ENCODE measurements around the gene CSH1.
"Not testable (repeated sequence)": the region's sequence is repeated elsewhere in the genome, so short reads cannot be mapped to it uniquely, and the experiment has no call there.

The CSH1 gene

DNA sequence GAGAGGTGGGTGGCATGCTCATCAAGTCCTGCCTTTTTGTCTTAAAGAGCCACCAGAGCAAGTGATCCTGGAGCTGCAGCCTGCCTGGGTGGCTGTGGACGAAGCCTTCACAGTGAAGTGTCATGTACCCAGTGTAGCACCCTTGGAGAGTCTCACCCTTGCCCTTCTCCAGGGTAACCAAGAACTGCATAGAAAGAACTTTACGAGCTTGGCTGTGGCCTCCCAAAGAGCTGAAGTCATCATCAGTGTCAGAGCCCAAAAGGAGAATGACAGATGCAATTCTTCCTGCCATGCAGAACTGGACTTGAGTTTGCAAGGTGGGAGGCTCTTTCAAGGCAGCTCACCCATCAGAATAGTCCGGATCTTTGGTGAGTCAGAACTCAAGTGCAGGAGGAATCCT is 37.1 kb downstream of the CSH1 start:
- H3K9ac ChIP-seq (ENCODE audit: low read length): no peak overlapping the region
- no peaks in the 10 kb centered on the region for H3K4me1 ChIP-seq (ENCODE audit: control insufficient read depth, insufficient read depth, low read length)
- no peaks in the 10 kb centered on the region for H3K36me3 ChIP-seq (ENCODE audit: control insufficient read depth, insufficient read depth, low read length)
- H3K27ac ChIP-seq (ENCODE audit: low read depth, low read length): no peak overlapping the region
- no peak overlapping the region for H3K4me3 ChIP-seq (ENCODE audit: low read length)
- no peaks in the 10 kb centered on the region for H3K27me3 ChIP-seq (ENCODE audit: control insufficient read depth, insufficient read depth, low read length)

- not testable (repeated sequence) for H3K27me3 ChIP-seq (ENCODE audit: control insufficient read depth, insufficient read depth, low read length); H3K4me3 ChIP-seq (ENCODE audit: low read length); H3K36me3 ChIP-seq (ENCODE audit: control insufficient read depth, insufficient read depth, low read length); H3K27ac ChIP-seq (ENCODE audit: low read depth, low read length); H3K9ac ChIP-seq (ENCODE audit: low read length); H3K4me1 ChIP-seq (ENCODE audit: control insufficient read depth, insufficient read depth, low read length)
Measured at GRCh38 chr17:63856425-63856824, 39.9 kb downstream of the CSH1 start.

DNA sequence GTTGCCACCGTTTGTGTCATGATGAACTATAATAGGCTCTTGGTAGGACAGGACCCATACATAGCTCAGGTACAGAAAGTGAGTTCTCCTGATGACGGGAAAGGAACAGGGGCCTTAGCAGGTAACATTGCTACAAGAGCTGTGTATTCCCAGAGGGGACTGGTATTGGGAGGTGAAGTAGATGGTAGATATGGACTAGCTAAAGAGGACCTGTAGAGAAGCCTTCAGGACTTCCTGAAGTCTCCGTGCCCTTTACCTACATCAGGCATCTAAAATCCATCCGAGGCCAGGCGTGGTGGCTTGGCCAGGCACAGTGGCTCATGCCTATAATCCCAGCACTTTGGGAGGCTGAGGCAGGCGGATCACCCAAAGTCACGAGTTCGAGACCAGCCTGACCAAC is 41.2 kb downstream of the CSH1 start:
- H3K27ac ChIP-seq (ENCODE audit: low read depth, low read length): no peak overlapping the region
- H3K4me1 ChIP-seq (ENCODE audit: control insufficient read depth, insufficient read depth, low read length): no peaks in the 10 kb centered on the region
- H3K27me3 ChIP-seq (ENCODE audit: control insufficient read depth, insufficient read depth, low read length): no peaks in the 10 kb centered on the region
- H3K9ac ChIP-seq (ENCODE audit: low read length): no peak overlapping the region
- H3K4me3 ChIP-seq (ENCODE audit: low read length): no peak overlapping the region
- no peaks in the 10 kb centered on the region for H3K36me3 ChIP-seq (ENCODE audit: control insufficient read depth, insufficient read depth, low read length)

- no peaks in the 10 kb centered on the region for H3K36me3 ChIP-seq (ENCODE audit: control insufficient read depth, insufficient read depth, low read length)
Measured at GRCh38 chr17:63854709-63855108, 41.7 kb downstream of the CSH1 start.

DNA sequence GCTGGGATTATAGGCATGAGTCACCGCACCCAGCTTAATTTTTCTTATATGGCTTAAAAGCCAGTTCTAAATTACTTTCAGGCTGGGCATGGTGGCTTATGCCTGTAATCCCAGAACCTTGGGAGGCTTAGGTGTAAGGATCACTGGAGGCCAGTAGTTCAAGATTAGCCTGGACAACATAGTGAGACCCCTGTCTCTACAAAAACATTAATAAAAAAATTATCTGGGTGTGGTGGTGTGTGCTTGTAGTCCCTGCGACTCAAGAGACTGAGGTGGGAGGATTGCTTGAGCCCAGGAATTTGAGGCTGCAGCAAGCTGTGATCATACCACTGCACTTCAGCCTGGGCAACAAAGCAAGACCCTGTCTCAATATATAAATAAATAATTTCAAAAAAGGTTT is 43.1 kb downstream of the CSH1 start:
- Histone ChIP-seq H3K4me3 (ENCODE audit: low read length) (no peak overlapping the region), H3K27me3 (ENCODE audit: control insufficient read depth, insufficient read depth, low read length) (no peaks in the 10 kb centered on the region), H3K36me3 (ENCODE audit: control insufficient read depth, insufficient read depth, low read length) (no peaks in the 10 kb centered on the region), H3K27ac (ENCODE audit: low read depth, low read length) (no peak overlapping the region), H3K9ac (ENCODE audit: low read length) (no peak overlapping the region), H3K4me1 (ENCODE audit: control insufficient read depth, insufficient read depth, low read length) (no peaks in the 10 kb centered on the region)

More at GRCh38 chr17:63854709-63855108, 41.7 kb downstream of the CSH1 start:
- Histone ChIP-seq H3K4me1 (ENCODE audit: control insufficient read depth, insufficient read depth, low read length) (no peaks in the 10 kb centered on the region), H3K27ac (ENCODE audit: low read depth, low read length) (no peak overlapping the region), H3K4me3 (ENCODE audit: low read length) (no peak overlapping the region), H3K27me3 (ENCODE audit: control insufficient read depth, insufficient read depth, low read length) (no peaks in the 10 kb centered on the region), H3K9ac (ENCODE audit: low read length) (no peak overlapping the region)

DNA sequence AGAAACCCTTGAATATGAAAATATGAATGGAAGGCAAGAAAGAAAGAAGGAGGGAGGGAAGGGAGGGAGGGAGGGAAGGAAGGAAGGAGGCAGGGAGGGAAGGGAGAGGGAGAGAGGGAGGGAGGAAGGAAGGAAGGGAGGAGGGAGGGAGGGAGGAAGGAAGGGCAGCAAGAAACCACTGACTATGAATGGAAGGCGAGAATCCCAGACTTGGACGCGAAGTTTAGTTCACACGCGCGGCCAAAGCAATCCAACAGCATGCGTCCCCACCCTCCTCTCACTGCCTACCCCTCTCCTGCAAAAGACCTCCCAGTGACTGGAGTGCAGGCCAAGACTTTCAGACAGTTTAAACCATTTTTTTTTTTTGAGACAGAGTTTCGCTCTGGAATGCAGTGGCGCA is 46.0 kb downstream of the CSH1 start:
- Histone ChIP-seq H3K4me1 (ENCODE audit: control insufficient read depth, insufficient read depth, low read length) (no peaks in the 10 kb centered on the region), H3K9ac (ENCODE audit: low read length) (no peak overlapping the region), H3K36me3 (ENCODE audit: control insufficient read depth, insufficient read depth, low read length) (no peaks in the 10 kb centered on the region), H3K27ac (ENCODE audit: low read depth, low read length) (no peak overlapping the region), H3K4me3 (ENCODE audit: low read length) (no peak overlapping the region), H3K27me3 (ENCODE audit: control insufficient read depth, insufficient read depth, low read length) (no peaks in the 10 kb centered on the region)

DNA sequence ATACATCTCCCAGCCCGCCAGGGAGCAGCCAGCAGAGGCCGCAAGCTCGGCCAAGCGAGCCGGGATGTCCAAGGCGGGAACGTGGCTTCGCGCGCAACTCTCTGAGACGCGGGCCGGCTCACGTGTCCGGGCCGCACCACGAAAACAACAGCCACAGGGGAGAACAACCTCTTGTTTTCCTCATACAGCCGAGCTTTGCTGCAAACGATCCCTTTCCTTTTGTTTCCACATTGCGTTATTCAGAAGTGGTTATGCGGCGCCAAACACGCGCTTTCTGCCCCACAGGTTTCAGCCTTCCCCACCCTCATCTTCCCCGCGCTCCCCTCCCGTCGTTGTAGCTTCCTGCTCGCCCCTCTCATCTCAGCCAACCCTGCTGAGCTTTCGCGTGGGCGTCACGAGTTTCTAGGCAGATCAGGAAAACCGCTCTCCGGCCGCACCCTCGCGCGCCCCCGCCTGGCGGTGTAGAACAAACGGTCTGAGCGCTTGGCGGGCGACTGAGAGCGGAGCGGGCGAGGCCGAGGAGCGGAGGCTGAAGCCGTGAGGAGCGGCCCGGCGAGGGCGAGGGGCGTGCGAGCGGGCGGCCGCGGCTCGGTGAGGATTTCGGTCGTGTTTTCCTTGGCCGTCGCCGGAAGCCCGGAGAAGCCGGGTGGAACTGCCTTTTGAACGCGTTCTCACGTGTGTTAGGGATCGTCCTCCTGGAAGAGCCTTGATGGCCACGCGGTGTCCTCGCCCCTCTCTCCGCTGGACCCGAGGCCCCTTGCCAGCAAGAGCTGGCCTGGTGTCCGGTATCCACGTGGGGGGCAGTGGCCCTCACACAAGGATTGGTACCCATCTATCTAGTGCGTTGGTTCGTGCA is 47.3 kb downstream of the CSH1 start:
- Histone ChIP-seq H3K4me1 (ENCODE audit: control insufficient read depth, insufficient read depth, low read length) (no peaks in the 10 kb centered on the region), H3K27ac (ENCODE audit: low read depth, low read length) (peak overlapping the region; percentile 50), H3K9ac (ENCODE audit: low read length) (no peak overlapping the region), H3K36me3 (ENCODE audit: control insufficient read depth, insufficient read depth, low read length) (no peaks in the 10 kb centered on the region), H3K4me3 (ENCODE audit: low read length) (peak overlapping the region; percentile 64), H3K27me3 (ENCODE audit: control insufficient read depth, insufficient read depth, low read length) (no peaks in the 10 kb centered on the region)

GRCh38 chr17:63847525-63848249 is 48.7 kb downstream of the CSH1 start:
- Histone ChIP-seq H3K4me1 (ENCODE audit: control insufficient read depth, insufficient read depth, low read length) (no peaks in the 10 kb centered on the region), H3K27ac (ENCODE audit: low read depth, low read length) (peak overlapping the region; percentile 44), H3K9ac (ENCODE audit: low read length) (no peak overlapping the region), H3K36me3 (ENCODE audit: control insufficient read depth, insufficient read depth, low read length) (no peaks in the 10 kb centered on the region), H3K27me3 (ENCODE audit: control insufficient read depth, insufficient read depth, low read length) (no peaks in the 10 kb centered on the region), H3K4me3 (ENCODE audit: low read length) (no peak overlapping the region)

DNA sequence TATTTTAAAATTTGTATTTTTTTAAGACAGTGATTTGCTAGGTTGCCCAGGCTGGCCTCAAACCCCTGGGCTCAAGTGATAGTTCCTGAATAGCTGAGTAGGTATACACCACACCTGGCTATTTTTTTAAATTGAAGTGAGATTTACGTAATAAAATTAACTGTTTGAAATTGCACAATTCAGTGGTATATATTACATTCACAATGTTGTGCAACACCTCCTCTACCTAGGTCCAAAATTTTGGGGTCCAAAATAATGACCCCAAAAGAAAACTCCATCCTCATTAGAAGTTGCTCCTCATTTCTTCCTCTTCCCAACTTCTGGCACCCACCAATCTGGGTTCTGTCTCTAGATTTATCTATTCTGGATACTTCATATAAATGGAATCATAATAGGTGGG is 50.9 kb downstream of the CSH1 start:
- H3K36me3 ChIP-seq (ENCODE audit: control insufficient read depth, insufficient read depth, low read length): no peaks in the 10 kb centered on the region
- H3K27ac ChIP-seq (ENCODE audit: low read depth, low read length): no peak overlapping the region
- no peak overlapping the region for H3K9ac ChIP-seq (ENCODE audit: low read length)
- no peaks in the 10 kb centered on the region for H3K27me3 ChIP-seq (ENCODE audit: control insufficient read depth, insufficient read depth, low read length)
- no peak overlapping the region for H3K4me3 ChIP-seq (ENCODE audit: low read length)
- peaks cover 10% of the 10 kb centered on the region for H3K4me1 ChIP-seq (ENCODE audit: control insufficient read depth, insufficient read depth, low read length)
